AG08395 (cell line): ENCODE results near the gene SOHLH1.

Experiments used
- DNase-seq: peaks from one replicate; pipeline ENCODE4 v3.0.0; 2012; ENCODE audit warnings: mixed read lengths, low spot score

SOHLH1 gene

GRCh38 chr9:135703726-135704125 is 4.4 kb upstream of the SOHLH1 start:
- DNase-seq: no peak

- DNase-seq: peak; percentile 94
These were observed 2.9 kb upstream of the SOHLH1 start, which contains the start of gene KCNT1 for GRCh38 chr9:135701959-135702721. Gene KCNT1 (plus strand): TSS chr9:135702185. CDS start chr9:135702259, 74 bp downstream.

GRCh38 chr9:135701067-135701958 is 2.0 kb upstream of the SOHLH1 start:
- DNase-seq: no peak

- DNase-seq: no peak
These were observed 1.2 kb upstream of the SOHLH1 start for GRCh38 chr9:135700525-135700924.

- no peak for DNase-seq
These were observed 514 bp downstream of the SOHLH1 start for GRCh38 chr9:135698767-135699166.

- no peak for DNase-seq
These were observed 1.0 kb downstream of the SOHLH1 start for GRCh38 chr9:135698236-135698635.

- no peak for DNase-seq
These were observed 2.1 kb downstream of the SOHLH1 start for GRCh38 chr9:135697226-135697625.

GRCh38 chr9:135696446-135696845 is 2.8 kb downstream of the SOHLH1 start:
- no peak for DNase-seq

- no peak for DNase-seq
These were observed 3.6 kb downstream of the SOHLH1 start for GRCh38 chr9:135695642-135696041.

- DNase-seq: no peak
These were observed 4.2 kb downstream of the SOHLH1 start for GRCh38 chr9:135695036-135695435.

- DNase-seq: no peak
These were observed 4.9 kb downstream of the SOHLH1 start for GRCh38 chr9:135694414-135694813.

GRCh38 chr9:135693771-135694170 is 5.5 kb downstream of the SOHLH1 start:
- no peak for DNase-seq

- DNase-seq: no peak
These were observed 6.0 kb downstream of the SOHLH1 start for GRCh38 chr9:135693265-135693664.

- no peak for DNase-seq
These were observed 6.9 kb downstream of the SOHLH1 start for GRCh38 chr9:135692410-135692809.

- DNase-seq: no peak
These were observed 8.3 kb downstream of the SOHLH1 start for GRCh38 chr9:135690836-135691570.

- DNase-seq: no peak
These were observed 10.3 kb downstream of the SOHLH1 start for GRCh38 chr9:135689011-135689410.

GRCh38 chr9:135687216-135687615 is 12.1 kb downstream of the SOHLH1 start:
- DNase-seq: no peak

- no peak for DNase-seq
These were observed 14.6 kb downstream of the SOHLH1 start for GRCh38 chr9:135684691-135685090.

- no peak for DNase-seq
These were observed 15.8 kb downstream of the SOHLH1 start for GRCh38 chr9:135683401-135684034.

GRCh38 chr9:135681161-135681560 is 18.1 kb downstream of the SOHLH1 start:
- no peak for DNase-seq

- no peak for DNase-seq
These were observed 19.2 kb downstream of the SOHLH1 start for GRCh38 chr9:135680056-135680455.
